Activated CD8-positive, alpha-beta memory T cell treated with anti-CD3 and anti-CD28 coated beads for 36 hours (primary cell): ENCODE data around the gene IL7R. TPM values are rescaled to one million over a fixed set of nuclear protein-coding genes. Genes with fewer than 3 reads are reported as not detected.

Experiments used
- CTCF ChIA-PET: fragments of 350-600 bp; sonication (Branson Sonifier 250); formaldehyde crosslinking; loops from one replicate; lab custom pipeline; 2021; ENCODE audit warnings: antibody characterized with exemption; lab: Charles Lee
- POLR2A ChIA-PET: fragments of 350-600 bp; sonication (Branson Sonifier 250); formaldehyde crosslinking; loops from one replicate; lab custom pipeline; 2021; ENCODE audit warnings: antibody characterized with exemption; lab: Charles Lee
- total RNA-seq, 2 experiments: library from RNA; stranded (reverse); gene quantifications; one replicate each; pipeline ENCODE4 v1.2.3, GENCODE V29; 2021

Gene IL7R
- total RNA-seq, 2 experiments from 2014 or later = 81.4 to 82.5 TPM

- ChIA-PET CTCF (interaction anchor here (0.9 to 2.1 kb wide), 4 partner anchors 19 to 81 kb away, joined by 3 to 6 read pairs (median 4); no protein-coding TSS in a partner anchor), POLR2A (interaction anchor here (0.7 kb wide), 1 partner anchor 73 kb away, joined by 3 read pairs; no protein-coding TSS in a partner anchor)
Observed at GRCh38 chr5:35857606-35858205, 1.0 kb downstream of the IL7R start.

- ChIA-PET CTCF (interaction anchor here (1.0 to 1.8 kb wide), 3 partner anchors 38 to 74 kb away, joined by 4 to 10 read pairs (median 6); no protein-coding TSS in a partner anchor), POLR2A (interaction anchor here (0.8 to 1.3 kb wide), 5 partner anchors 22 to 75 kb away, joined by 3 to 6 read pairs (median 3); no protein-coding TSS in a partner anchor)
Observed at GRCh38 chr5:35859101-35859661, 2.5 kb downstream of the IL7R start.

- ChIA-PET CTCF (no interaction called here), POLR2A (interaction anchor here (0.7 to 1.2 kb wide), 3 partner anchors 9 to 64 kb away, joined by 4 read pairs; no protein-coding TSS in a partner anchor)
Observed at GRCh38 chr5:35860686-35861085, 4.0 kb downstream of the IL7R start.

GRCh38 chr5:35861718-35862117, 5.0 kb downstream of the IL7R start:
- CTCF ChIA-PET = interaction anchor here (1.1 to 1.4 kb wide), 2 partner anchors 65 to 76 kb away, joined by 3 to 5 read pairs; no protein-coding TSS in a partner anchor
- POLR2A ChIA-PET = interaction anchor here (0.7 kb wide), 1 partner anchor 19 kb away, joined by 3 read pairs; no protein-coding TSS in a partner anchor

- ChIA-PET POLR2A (interaction anchor here (0.7 kb wide), 1 partner anchor 18 kb away, joined by 3 read pairs; no protein-coding TSS in a partner anchor), CTCF (interaction anchor here (1.1 to 2.2 kb wide), 3 partner anchors 10 to 77 kb away, joined by 3 to 5 read pairs (median 5); no protein-coding TSS in a partner anchor)
Observed at GRCh38 chr5:35862126-35862525, 5.4 kb downstream of the IL7R start.

GRCh38 chr5:35863159-35863558, 6.5 kb downstream of the IL7R start:
- POLR2A ChIA-PET = interaction anchor here (0.7 kb wide), 1 partner anchor 42 kb away, joined by 3 read pairs; no protein-coding TSS in a partner anchor
- CTCF ChIA-PET = interaction anchor here (1.2 to 2.2 kb wide), 3 partner anchors 11 to 213 kb away, joined by 3 to 5 read pairs (median 3); no protein-coding TSS in a partner anchor

GRCh38 chr5:35867998-35868397, 11.3 kb downstream of the IL7R start:
- ChIA-PET POLR2A (interaction anchor here (0.6 kb wide), 1 partner anchor 41 kb away, joined by 3 read pairs; no protein-coding TSS in a partner anchor), CTCF (no interaction called here)

GRCh38 chr5:35869685-35870277, 13.1 kb downstream of the IL7R start:
- CTCF ChIA-PET = no interaction called here
- POLR2A ChIA-PET = interaction anchor here (0.6 to 1.6 kb wide), 2 partner anchors 9 to 84 kb away, joined by 3 to 4 read pairs; no protein-coding TSS in a partner anchor

GRCh38 chr5:35870605-35871004, 13.9 kb downstream of the IL7R start:
- ChIA-PET POLR2A (no interaction called here), CTCF (interaction anchor here (1.0 kb wide), 1 partner anchor 10 kb away, joined by 3 read pairs; no protein-coding TSS in a partner anchor)

GRCh38 chr5:35876454-35876853, 19.8 kb downstream of the IL7R start:
- CTCF ChIA-PET = no interaction called here

GRCh38 chr5:35876922-35877321, 20.2 kb downstream of the IL7R start:
- POLR2A ChIA-PET = no interaction called here
- CTCF ChIA-PET = no interaction called here

More at GRCh38 chr5:35876454-35876853, 19.8 kb downstream of the IL7R start:
- POLR2A ChIA-PET = interaction anchor here (0.6 kb wide), 2 partner anchors 49 to 207 kb away, joined by 4 to 5 read pairs; no protein-coding TSS in a partner anchor

GRCh38 chr5:35877655-35878054, 21.0 kb downstream of the IL7R start:
- POLR2A ChIA-PET = interaction anchor here (0.6 kb wide), 1 partner anchor 229 kb away, joined by 5 read pairs; no protein-coding TSS in a partner anchor
- CTCF ChIA-PET = no interaction called here

- ChIA-PET CTCF (no interaction called here), POLR2A (interaction anchor here (0.6 kb wide), 1 partner anchor 229 kb away, joined by 5 read pairs; no protein-coding TSS in a partner anchor)
Observed at GRCh38 chr5:35878079-35878478, 21.4 kb downstream of the IL7R start.

GRCh38 chr5:35879096-35879495, 22.4 kb downstream of the IL7R start:
- ChIA-PET POLR2A (no interaction called here), CTCF (interaction anchor here (1.6 kb wide), 1 partner anchor 47 kb away, joined by 5 read pairs; no protein-coding TSS in a partner anchor)

- ChIA-PET POLR2A (no interaction called here), CTCF (interaction anchor here (1.5 to 1.6 kb wide), 2 partner anchors 9 to 47 kb away, joined by 3 to 5 read pairs; no protein-coding TSS in a partner anchor)
Observed at GRCh38 chr5:35879649-35880048, 23.0 kb downstream of the IL7R start.

GRCh38 chr5:35880156-35880555, 23.5 kb downstream of the IL7R start:
- CTCF ChIA-PET = interaction anchor here (1.5 to 1.6 kb wide), 2 partner anchors 9 to 46 kb away, joined by 3 to 5 read pairs; no protein-coding TSS in a partner anchor

GRCh38 chr5:35881758-35882157, 25.1 kb downstream of the IL7R start:
- POLR2A ChIA-PET = interaction anchor here (1.2 kb wide), 1 partner anchor 22 kb away, joined by 3 read pairs; no protein-coding TSS in a partner anchor
- CTCF ChIA-PET = interaction anchor here (0.9 to 1.6 kb wide), 4 partner anchors 23 to 62 kb away, joined by 3 to 7 read pairs (median 4); no protein-coding TSS in a partner anchor

More at GRCh38 chr5:35880156-35880555, 23.5 kb downstream of the IL7R start:
- POLR2A ChIA-PET = interaction anchor here (0.9 to 1.1 kb wide), 2 partner anchors 15 to 18 kb away, joined by 3 read pairs; no protein-coding TSS in a partner anchor

- ChIA-PET CTCF (interaction anchor here (0.7 kb wide), 1 partner anchor 24 kb away, joined by 3 read pairs; no protein-coding TSS in a partner anchor), POLR2A (no interaction called here)
Observed at GRCh38 chr5:35884191-35884769, 27.6 kb downstream of the IL7R start.
